ENCODE data around the gene PIK3R2. TPM values are rescaled to one million over a fixed set of nuclear protein-coding genes. Genes with fewer than 3 reads are reported as not detected.
A peak's percentile ranks its signal among the peaks of the same experiment; 100 is the strongest.
"Not testable (repeated sequence)": the region's sequence is repeated elsewhere in the genome, so short reads cannot be mapped to it uniquely, and the experiment has no call there.

Gene PIK3R2
- polyA plus RNA-seq, 4 donors = 27.8 to 39.6 (median 34.3) TPM

DNA sequence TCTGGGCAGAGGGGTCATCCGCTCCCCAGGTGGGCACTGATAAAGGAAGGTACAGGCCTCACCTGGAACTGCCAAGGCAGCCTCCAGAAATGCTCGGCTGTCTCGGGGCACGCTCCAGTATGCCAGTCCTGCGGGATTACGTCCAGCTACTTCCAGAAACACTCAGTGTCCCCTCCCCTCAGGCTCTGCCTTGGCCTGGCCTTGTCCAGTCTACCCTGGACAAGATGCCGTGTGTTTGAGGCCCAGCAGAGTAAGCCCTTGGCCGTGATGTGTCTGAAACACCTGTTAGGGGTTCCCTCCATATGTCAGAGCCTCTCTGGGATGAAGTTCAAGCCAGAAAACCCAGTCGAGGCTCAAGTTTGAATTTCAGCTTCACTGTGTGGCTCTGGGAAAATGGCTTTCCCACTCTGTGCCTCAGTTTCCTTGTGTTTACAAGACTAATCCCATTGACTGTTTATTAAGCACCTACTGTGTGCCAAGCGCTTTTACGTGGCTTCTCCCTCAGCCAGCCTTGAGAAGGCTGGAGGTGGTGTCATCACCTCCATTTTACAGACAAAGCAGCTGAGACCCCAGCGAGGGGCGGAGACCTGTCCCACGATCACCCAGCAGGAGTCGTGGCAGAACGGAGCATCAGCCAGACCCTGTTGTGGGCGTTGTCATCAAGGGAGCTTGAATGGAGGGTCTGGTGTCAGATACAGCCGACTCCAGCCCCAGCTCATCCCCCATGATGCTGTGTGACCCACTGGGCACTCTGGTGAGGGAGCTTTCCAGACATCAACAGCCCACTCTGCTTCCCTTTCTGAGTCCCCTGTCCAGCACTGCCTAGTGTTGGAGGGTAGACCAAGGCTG lies 2.0 kb upstream of the PIK3R2 start:
- DNase-seq (ENCODE audit: low read depth in 4 of 4, low spot score in 2 of 4) = no peak

DNA sequence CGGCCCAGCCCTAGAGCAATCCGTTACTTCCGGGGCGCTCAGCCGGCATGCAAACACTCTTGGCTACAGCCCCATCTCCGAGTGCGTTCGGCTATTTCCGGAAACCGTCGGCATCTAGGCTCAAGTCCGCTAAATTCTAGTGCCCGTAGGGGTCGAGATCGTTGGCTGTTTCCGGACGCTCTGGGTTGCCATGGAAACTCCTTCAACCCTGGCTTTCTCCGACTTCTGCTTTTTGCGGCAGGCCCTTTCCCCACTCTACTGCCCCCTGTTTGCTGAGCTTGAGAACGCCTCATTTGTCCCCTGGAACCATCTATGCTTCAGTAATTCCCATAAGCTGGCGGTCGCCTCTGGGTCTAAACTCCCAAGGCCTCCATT lies 534 bp upstream of the PIK3R2 start:
- peak; percentile 94 to 98 (median 96) for DNase-seq (ENCODE audit: low read depth in 4 of 4, low spot score in 2 of 4)

DNA sequence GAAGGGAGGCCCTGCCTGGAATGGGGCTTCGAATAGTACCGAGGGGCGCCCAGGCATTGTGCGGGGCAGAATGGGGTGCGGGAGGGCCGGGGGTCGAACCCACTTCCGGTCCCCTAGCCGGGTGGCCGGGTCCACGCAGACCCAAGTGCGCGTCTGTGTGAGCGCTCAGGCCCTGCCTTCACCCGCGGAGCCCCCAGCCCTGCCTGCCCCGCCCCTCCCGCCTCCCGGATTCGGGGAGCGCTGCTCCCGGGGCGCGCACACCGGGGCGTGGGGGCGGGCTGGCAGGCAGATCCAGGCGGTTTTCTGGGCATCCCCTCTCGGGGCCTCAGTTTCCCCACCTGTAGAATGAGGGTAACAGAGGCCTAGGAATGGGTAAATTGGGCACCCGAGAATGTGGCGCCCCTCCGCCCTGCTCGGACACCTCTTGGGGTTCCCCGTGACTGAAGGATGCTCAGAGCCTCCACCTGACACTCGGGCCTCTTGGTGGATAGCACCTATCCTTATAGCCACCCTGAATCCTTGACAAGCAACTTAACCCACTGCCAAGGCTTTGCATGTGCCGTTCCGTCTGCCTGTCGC lies 682 bp downstream of the PIK3R2 start:
- DNase-seq (ENCODE audit: low read depth in 4 of 4, low spot score in 2 of 4) = no peak

DNA sequence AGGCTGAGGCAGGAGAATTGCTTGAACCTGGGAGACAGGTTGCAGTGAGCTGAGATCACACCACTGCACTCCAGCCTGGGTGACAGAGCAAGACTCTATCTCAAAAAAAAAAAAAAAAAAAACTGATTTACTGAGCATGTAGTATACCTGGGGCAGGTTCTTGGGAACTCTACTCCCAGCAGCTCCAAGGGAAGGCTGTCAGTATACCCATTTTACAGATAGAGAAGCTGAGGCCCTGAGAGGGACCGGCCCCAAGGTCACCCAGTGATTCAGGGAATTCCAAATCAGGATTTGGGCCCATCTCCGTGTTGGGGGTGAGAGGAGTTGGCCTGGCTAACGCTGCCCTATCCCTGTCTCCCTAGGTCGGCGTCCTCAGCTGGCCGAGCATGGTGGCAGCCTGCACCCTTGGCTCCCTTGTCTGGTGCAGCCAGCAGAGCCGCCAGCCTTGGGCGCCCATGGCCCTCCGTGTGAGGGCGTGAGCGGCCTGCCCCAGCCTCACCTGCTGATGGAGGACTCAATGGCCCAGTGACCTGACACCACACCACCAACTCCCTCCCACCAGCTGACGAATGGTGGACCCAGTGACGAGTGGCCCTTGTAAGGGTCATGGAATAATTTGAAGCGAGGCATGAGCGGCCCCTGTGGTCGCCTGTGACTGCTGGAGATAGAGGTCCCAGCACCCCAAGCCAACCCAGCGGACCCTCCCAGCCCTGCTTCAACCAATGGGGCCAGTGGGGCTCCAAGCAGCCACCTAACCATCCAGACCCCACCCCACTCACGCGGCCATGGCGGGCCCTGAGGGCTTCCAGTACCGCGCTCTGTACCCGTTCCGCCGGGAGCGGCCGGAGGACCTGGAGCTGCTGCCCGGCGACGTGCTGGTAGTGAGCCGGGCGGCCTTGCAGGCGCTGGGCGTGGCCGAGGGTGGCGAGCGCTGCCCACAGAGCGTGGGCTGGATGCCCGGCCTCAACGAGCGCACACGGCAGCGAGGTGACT lies 2.4 kb downstream of the PIK3R2 start:
- DNase-seq (ENCODE audit: low read depth in 4 of 4, low spot score in 2 of 4) = no peak

DNA sequence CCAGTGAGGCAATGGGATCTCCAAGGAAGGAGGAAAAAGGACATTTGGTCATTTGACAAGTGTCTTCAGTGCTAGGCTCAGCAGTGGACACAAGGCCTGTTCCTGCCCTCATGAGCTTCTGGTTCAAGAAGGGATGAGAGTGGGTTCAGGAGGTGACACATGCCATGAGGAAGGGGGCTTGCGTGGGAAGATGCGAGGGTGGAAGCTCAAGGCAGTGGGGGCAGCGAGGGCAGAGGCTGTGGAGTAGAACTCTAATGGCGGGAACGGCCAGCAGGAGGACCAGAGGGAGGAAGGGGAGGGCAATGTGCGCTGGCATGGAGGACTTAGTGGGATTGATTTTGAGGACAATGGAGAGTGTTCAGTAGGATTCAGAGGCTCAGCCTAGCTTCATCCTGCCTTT lies 3.3 kb downstream of the PIK3R2 start:
- DNase-seq (ENCODE audit: low read depth in 4 of 4, low spot score in 2 of 4) = no peak

DNA sequence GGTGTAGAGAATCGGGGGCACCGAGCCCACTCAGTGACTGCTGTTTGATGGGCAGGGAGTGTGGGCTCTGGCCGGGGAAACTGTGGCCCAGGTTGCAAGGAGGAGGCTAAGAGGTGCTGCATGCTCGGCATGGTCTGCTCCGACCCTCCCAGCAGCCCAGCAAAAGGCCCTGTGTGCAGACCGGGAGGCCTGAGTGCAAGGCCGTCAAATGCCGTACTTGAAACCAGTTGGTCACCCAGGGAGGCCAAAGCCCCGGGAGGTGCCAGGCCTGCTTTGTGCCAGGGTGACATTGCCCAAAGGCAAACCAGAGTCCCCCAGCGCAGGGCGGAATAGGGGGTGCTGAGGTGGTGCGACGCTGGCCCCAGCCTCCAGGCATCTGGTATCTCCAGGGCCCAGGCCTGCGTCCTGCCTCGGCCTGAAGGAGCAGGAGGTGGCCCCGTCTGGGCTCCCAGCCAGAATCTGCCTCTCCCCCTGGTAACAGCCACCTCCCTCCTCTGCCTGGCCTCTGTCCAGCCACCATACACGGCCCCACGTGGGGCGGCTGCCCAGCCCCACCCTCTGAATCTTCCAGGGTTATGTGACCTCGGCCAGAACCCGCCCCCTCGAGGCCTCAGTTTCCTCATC lies 4.0 kb downstream of the PIK3R2 start:
- DNase-seq (ENCODE audit: low read depth in 4 of 4, low spot score in 2 of 4) = peak in 2 of 4 donors; percentile 57 to 66

DNA sequence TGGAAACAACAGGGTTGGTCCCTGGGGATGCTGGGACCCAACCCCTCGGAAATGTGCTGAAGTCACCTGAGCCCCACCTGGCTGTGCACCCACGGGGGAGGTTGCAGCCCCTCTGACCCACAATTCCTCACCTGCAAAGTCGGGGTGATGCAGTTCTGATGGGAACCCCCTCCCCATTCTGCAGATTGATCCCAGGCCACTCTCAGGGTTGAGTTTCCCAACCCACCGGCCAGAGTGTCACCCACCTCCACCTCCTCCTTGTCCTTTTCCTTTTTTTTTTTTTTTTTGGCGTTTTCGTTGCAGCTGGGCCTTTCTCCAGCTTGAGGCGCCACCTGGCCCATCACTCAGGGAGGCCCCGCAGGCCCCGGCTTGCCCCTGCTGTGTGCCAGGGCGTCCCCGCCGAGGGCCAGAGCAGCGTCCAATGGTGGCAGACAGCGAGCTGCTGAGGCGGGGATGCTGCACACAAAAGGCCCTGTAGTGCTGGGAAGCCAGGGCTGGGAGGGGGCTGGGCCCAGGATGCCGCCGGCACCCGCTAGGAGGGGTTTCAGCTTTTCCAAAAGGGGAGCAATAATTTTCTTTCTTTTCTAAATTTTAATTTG lies 4.6 kb downstream of the PIK3R2 start:
- DNase-seq (ENCODE audit: low read depth in 4 of 4, low spot score in 2 of 4) = no peak

DNA sequence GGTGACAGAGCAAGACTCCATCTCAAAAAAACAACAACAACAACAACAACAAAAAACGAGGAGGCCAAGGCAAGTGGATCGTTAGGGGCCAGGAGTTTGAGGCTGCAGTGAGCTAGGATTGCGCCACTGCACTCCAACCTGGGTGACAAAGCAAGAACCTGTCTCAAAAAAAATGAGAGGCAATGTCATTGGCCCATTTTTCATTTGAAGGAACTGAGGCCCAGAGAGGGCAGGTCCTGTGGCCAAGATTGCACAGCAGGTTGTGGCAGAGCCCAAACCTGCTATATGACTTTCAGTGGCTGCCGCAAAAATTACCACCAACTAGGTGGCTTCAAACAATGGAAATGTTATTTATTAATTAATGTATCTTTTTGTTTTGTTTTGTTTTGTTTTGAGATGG lies 5.5 kb downstream of the PIK3R2 start:
- DNase-seq (ENCODE audit: low read depth in 4 of 4, low spot score in 2 of 4) = no peak

DNA sequence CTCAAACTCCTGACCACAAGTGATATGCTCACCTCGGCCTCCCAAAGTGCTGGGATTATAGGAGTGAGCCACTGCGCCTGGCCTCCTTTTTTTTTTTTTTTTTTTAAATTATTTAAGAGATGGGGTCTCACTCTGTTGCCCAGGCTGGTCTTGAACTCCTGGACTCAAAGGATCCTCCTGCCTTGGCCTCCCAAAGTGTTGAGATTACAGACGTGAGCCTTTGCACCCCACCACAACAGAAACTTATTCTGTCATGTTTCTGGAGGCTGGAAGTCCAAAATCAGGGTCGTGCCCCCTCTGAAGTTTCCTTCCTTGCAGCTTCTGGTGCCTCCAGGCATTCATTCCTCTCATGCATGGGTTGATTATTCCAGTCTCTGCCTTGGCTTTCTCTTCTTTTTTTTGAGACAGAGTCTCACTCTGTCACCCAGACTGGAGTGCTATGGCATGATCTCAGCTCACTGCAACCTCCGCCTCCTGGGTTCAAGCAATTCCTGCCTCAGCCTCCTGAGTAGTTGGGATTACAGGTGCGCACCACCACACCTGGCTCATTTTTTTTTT lies 6.2 kb downstream of the PIK3R2 start:
- not testable (repeated sequence) for DNase-seq (ENCODE audit: low read depth in 4 of 4, low spot score in 2 of 4)

DNA sequence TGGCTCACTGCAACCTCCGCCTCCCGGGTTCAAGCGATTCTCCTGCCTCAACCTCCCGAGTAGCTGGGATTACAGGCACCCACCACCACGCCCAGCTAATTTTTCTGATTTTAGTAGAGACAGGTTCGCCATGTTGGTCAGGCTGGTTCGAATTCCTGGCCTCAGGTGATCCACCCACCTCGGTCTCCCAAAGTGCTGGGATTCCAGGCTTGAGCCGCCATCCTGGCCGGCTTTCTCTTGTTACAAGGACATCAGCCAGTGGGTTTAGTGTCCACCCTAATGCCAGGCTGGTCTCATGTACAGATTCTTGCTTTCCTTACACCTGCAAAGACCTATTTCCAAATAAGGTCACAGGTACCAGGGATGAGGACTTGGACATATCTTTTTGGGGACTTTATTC lies 6.8 kb downstream of the PIK3R2 start:
- DNase-seq (ENCODE audit: low read depth in 4 of 4, low spot score in 2 of 4) = no peak

DNA sequence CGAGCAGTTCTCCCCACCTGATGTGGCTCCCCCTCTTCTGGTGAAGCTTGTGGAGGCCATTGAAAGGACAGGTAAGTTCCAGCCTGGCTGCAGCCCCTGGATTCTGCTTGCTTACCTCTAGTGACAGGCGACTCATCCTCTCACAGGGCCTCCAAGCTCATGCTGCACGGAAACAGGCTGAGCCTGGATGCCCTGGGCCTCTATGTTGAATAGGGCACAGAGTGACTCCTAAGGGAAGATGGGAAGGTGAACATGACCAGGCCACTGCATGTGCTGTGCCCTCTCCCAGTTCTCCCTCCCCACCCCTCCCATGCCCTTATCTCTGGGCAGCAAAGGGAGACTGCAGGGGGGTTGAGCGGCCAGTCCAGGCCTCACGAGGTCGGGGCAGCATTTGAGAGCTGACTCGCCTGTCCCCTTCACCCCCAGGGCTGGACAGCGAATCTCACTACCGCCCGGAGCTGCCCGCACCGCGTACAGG lies 7.6 kb downstream of the PIK3R2 start:
- DNase-seq (ENCODE audit: low read depth in 4 of 4, low spot score in 2 of 4) = no peak

DNA sequence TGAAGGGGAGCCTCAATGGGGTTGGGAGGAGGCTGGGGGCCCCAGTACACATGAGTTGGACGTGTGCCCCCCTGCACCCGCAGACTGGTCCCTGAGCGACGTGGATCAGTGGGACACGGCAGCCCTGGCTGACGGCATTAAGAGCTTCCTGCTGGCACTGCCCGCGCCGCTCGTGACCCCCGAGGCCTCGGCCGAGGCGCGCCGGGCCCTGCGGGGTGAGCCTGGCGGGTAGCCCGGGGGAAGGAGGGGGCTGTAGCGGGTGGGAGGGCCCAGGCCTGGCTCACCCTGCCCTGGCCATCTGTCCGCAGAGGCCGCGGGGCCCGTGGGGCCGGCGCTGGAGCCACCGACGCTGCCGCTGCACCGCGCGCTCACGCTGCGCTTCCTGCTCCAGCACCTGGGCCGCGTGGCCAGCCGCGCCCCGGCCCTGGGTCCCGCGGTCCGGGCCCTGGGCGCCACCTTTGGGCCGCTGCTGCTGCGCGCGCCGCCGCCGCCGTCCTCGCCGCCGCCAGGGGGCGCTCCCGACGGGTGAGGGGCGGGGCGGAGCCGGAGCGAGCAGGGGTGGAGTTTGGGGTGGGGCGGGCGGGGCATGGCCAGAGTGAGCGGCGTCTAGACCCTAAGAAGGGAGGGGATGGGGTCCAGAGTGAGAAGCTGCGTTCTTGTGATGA lies 8.1 kb downstream of the PIK3R2 start:
- no peak for DNase-seq (ENCODE audit: low read depth in 4 of 4, low spot score in 2 of 4)

DNA sequence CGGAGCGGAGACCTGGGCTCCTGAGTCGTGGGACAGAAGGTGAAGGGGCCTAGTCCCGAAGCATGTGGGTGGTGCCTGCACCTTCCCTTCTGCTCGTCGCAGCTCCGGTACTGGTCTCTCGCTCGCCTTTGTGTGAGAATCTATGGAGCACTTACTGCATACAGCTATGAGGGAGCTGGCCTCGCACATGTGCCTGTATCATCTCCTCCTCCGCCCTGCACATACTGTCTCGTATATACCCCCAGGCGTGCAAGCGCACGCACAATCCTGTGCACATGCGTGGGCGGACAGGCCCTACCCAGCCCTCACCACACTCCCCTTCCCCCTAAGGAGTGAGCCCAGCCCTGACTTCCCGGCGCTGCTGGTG lies 8.7 kb downstream of the PIK3R2 start:
- no peak for DNase-seq (ENCODE audit: low read depth in 4 of 4, low spot score in 2 of 4)

DNA sequence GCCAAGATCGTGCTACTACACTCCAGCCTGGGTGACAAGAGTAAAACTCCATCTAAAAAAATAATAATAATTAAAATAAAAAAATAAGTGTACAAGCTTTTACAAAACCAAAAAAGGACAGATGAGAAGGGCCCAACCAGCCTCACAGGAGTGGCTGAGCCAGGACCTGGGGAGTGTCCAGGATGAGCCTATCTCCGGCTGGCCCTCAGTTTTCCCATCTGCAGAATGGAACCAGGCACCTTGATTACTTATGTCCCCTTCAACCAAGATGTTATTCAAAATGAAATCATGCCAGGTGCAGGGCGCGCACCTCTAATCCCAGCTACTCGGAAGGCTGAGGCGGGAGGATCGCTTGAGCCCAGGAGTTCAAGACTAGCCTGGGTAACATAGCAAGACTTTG lies 11.1 kb downstream of the PIK3R2 start:
- no peak for DNase-seq (ENCODE audit: low read depth in 4 of 4, low spot score in 2 of 4)

DNA sequence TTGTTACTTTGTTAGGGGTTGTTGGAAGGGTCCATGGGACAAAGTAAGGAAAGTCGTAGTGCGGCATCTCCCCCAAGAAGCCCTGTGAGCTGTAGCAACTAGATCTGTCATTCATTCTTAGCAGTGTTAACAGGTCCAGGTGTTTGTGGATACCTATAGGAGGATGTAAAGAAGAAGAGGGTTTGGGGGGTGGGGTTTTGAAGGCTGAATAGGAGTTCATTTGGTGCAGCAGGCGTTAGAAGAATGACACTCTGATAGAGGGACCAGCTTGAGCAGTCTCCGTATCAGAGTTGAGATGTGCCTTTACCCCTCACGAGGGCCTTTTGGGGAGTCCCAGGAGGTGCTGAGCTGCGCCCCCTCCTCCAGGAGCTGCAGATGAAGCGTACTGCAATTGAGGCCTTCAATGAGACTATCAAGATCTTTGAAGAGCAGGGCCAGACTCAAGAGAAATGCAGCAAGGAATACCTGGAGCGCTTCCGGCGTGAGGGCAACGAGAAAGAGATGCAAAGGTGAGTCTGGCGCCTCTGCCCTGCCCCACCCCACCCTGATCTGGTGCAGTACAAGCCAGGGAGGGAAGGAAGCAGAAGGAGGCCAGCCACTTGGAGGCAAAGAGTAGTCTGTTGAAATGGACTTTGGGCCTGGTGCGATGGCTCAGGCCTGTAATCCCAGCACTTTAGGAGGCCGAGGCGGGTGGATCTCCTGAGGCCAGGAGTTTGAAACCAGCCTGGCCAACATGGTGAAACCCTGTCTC lies 13.0 kb downstream of the PIK3R2 start:
- DNase-seq (ENCODE audit: low read depth in 4 of 4, low spot score in 2 of 4) = no peak

DNA sequence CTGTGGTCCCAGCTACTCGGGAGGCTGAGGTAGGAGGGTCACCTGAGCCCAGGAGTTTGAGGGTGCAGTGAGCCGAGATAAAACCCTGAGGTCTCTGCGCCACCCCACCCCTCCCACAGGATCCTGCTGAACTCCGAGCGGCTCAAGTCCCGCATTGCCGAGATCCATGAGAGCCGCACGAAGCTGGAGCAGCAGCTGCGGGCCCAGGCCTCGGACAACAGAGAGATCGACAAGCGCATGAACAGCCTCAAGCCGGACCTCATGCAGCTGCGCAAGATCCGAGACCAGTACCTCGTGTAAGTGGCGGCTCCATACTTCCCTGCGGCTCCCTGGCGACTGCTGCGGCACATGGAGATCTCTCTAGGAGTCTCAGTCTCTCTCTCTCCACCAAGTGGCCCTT lies 14.0 kb downstream of the PIK3R2 start:
- no peak for DNase-seq (ENCODE audit: low read depth in 4 of 4, low spot score in 2 of 4)

DNA sequence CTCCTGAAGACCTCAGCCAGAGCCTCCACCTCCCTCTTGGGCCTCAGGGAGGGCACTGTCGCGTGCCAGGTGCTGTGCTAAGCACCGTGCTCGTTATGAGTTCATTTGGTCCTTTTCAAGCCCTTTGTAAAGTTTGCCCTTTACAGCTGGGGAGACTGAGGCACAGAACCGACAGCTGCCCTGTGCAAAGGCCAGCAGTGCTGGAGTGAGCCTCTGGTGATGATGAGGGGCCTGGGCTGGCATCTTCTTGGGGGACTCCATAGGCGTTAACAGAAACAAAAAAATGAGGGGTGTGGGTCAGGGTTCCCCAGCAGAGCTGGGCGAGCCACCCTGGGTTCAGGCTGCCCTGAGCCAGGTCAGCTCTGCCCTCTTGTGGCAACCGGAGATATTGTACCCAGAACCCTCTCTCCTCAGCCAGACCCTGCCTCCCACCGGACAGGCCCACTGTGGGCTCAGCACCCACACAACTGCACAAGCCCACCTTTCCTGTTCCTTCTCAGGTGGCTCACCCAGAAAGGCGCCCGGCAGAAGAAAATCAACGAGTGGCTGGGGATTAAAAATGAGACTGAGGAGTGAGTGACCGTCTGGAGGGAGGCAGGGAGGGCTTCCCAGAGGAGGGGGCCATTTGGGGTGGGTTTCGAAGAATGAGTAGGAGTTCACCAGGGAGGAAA lies 15.1 kb downstream of the PIK3R2 start:
- DNase-seq (ENCODE audit: low read depth in 4 of 4, low spot score in 2 of 4) = no peak
